Esophagus squamous epithelium (tissue), 5 donors: Measurements from ENCODE around the gene NUP133. TPM values are rescaled to one million over a fixed set of nuclear protein-coding genes. Genes with fewer than 3 reads are reported as not detected.
"Not testable (repeated sequence)": the region's sequence is repeated elsewhere in the genome, so short reads cannot be mapped to it uniquely, and the experiment has no call there.

Experiments used
- DNase-seq: peaks from one replicate; lab custom pipeline; 2025; lab: John Stamatoyannopoulos, UW
- H3K27ac ChIP-seq, 4 donors: fragments of 200-600 bp; sonication (generic); one replicate each; pipeline ENCODE4 v1.5.1; 2016 to 2019; ENCODE audit warnings: mild to moderate bottlenecking in 1 of 4
- H3K27me3 ChIP-seq, 4 donors: fragments of 200-600 bp; sonication (generic); 1 replicate in 3 of 4; 2 replicates in 1 of 4; pipeline versions ENCODE4 v1.5.1 to v1.6.0; 2017 to 2021; ENCODE audit warnings: antibody characterized with exemption in 1 of 4
- H3K36me3 ChIP-seq, 3 donors: fragments of 200-600 bp; sonication (generic); one replicate each; pipeline ENCODE4 v1.5.1; 2016 to 2019
- H3K4me1 ChIP-seq, 3 donors: fragments of 200-600 bp; sonication (generic); one replicate each; pipeline ENCODE4 v1.5.1; 2017 to 2019
- H3K4me3 ChIP-seq, 4 donors: fragments of 200-600 bp; sonication (generic); 1 replicate in 3 of 4; 2 replicates in 1 of 4; pipeline ENCODE4 v1.5.1; 2016 to 2019; ENCODE audit warnings: mild to moderate bottlenecking in 2 of 4, moderate library complexity in 1 of 4
- H3K9me3 ChIP-seq, 3 donors: fragments of 200-600 bp; sonication (generic); one replicate each; pipeline ENCODE4 v1.5.1; 2016 to 2019
- POLR2A ChIP-seq, 4 donors: fragments of 450-650 bp; IDR thresholded peaks; one replicate each; pipeline ENCODE4 v1.6.1; 2017; ENCODE audit warnings: antibody characterized with exemption in 4 of 4, mild to moderate bottlenecking in 4 of 4, moderate library complexity in 3 of 4
- WGBS, 2 donors: methylation state at CpG; one replicate each; pipeline ENCODE4 v1.1.5; 2018; 5-methylcytosine and 5-hydroxymethylcytosine counted together
- intact Hi-C: fragments of 100-400 bp; cut with DNase I; formaldehyde crosslinking; loops from one replicate; pipeline ENCODE4 v1.15.0; 2022
- total RNA-seq, 4 donors: library from RNA; depleted of rRNA; stranded (reverse); fragments of >200 nt; gene quantifications; one replicate each; pipeline ENCODE4 v1.1.0, GENCODE V29; 2016
- TF ChIP-seq, protein P1 (sequence below), 6 experiments: fragments of 450-650 bp in 4 of 6; fragments of 200-600 bp in 2 of 6; sonication (generic) in 2 of 6; IDR thresholded peaks; one replicate each; pipeline ENCODE4 v1.5.1; 2016 to 2019; ENCODE audit warnings: antibody characterized with exemption in 6 of 6, mild to moderate bottlenecking in 4 of 6, moderate library complexity in 4 of 6
- donor health status: DM: yes; HTN: yes; CAD: no.

The NUP133 gene
- total RNA-seq, 4 donors from 2014 or later: 11.1 to 29.3 (median 22.0) TPM

DNA sequence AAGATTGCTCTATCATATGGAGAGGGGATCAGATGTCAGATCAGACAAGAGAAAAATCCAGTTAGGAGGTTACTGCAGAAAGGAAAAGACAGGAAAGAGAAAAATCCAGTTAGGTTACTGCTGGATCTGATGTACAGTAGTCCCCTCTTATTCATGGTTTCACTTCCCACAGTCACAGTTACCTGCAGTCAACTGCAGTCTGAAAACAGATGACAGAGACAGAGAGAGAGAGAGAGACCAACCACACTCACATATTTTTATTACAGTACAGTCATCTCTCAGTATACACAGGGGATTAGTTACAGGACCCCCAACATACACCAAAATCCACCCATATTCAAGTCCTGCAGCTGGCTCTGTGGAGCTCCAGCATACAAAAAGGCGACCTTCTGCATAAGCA is 29.3 kb downstream of the NUP133 start:
- no peaks in the 10 kb centered on the region for H3K4me1 ChIP-seq
- no peaks in the 10 kb centered on the region for H3K9me3 ChIP-seq
- no peak overlapping the region for H3K27ac ChIP-seq
- DNase-seq: no peak
- peaks cover 0 to 98% (median 41%) of the 10 kb centered on the region in 3 donors for H3K36me3 ChIP-seq
- intact Hi-C loops: no loop called here
- H3K4me3 ChIP-seq: no peak overlapping the region
- 83 to 92% methylated on average over 1 of the region's 1 CpG for WGBS, 2 donors
- no peaks in the 10 kb centered on the region for H3K27me3 ChIP-seq
- TF ChIP-seq POLR2A (IDR thresholded peaks at IDR 0.05): no peak
- TF ChIP-seq, protein P1, sequence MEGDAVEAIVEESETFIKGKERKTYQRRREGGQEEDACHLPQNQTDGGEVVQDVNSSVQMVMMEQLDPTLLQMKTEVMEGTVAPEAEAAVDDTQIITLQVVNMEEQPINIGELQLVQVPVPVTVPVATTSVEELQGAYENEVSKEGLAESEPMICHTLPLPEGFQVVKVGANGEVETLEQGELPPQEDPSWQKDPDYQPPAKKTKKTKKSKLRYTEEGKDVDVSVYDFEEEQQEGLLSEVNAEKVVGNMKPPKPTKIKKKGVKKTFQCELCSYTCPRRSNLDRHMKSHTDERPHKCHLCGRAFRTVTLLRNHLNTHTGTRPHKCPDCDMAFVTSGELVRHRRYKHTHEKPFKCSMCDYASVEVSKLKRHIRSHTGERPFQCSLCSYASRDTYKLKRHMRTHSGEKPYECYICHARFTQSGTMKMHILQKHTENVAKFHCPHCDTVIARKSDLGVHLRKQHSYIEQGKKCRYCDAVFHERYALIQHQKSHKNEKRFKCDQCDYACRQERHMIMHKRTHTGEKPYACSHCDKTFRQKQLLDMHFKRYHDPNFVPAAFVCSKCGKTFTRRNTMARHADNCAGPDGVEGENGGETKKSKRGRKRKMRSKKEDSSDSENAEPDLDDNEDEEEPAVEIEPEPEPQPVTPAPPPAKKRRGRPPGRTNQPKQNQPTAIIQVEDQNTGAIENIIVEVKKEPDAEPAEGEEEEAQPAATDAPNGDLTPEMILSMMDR (IDR thresholded peaks at IDR 0.05): no peak

DNA sequence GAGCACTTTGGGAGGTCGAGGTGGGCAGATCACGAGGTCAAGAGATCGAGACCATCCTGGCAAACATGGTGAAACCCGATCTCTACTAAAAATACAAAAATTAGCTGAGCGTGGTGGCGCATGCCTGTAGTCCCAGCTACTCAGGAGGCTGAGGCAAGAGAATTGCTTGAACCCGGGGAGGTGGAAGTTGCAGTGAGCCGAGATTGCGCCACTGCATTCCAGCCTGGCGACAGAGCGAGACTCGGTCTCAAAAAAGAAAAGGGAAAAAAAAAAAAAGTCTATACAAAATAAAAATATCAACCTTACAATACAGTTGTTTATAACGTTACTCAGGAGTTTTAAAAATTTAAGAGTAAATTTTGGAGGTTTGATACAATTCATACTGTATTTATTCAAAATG is 32.3 kb downstream of the NUP133 start:
- WGBS, 2 donors: 84 to 91% methylated on average over 13 of the region's 13 CpGs
- DNase-seq, H3K9me3 ChIP-seq, H3K27me3 ChIP-seq, H3K4me3 ChIP-seq, H3K4me1 ChIP-seq, intact Hi-C loops, H3K27ac ChIP-seq: not testable (repeated sequence)
- H3K36me3 ChIP-seq: peaks cover 0 to 98% (median 28%) of the 10 kb centered on the region in 3 donors

DNA sequence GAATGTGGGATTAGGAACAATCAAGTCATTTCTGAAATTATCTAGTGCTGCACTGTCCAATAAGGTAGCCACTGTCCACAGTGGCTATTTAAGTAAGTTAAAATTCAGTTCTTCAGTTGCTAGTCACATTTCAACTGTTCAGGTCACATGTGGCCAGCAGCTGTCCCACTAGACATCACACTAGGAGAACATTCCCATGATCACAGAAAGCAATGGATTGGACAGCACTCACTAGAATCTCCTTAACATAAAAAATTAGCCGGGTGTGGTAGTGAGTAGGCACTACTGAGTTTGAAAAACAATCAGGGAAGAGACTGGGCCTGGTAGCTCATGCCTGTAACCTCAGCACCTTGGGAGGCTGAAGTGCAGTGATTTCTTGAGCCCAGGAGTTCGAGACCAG is 33.6 kb downstream of the NUP133 start:
- no peaks in the 10 kb centered on the region for H3K9me3 ChIP-seq
- H3K27ac ChIP-seq: no peak overlapping the region
- no peak for TF ChIP-seq POLR2A (IDR thresholded peaks at IDR 0.05)
- TF ChIP-seq, protein P1 (IDR thresholded peaks at IDR 0.05): no peak
- H3K4me3 ChIP-seq: no peak overlapping the region
- 88 to 89% methylated on average over 2 of the region's 2 CpGs for WGBS, 2 donors
- peaks cover 4 to 98% (median 32%) of the 10 kb centered on the region in 3 donors for H3K36me3 ChIP-seq
- H3K4me1 ChIP-seq: no peaks in the 10 kb centered on the region
- no peak for DNase-seq
- intact Hi-C loops: no loop called here
- H3K27me3 ChIP-seq: no peaks in the 10 kb centered on the region

DNA sequence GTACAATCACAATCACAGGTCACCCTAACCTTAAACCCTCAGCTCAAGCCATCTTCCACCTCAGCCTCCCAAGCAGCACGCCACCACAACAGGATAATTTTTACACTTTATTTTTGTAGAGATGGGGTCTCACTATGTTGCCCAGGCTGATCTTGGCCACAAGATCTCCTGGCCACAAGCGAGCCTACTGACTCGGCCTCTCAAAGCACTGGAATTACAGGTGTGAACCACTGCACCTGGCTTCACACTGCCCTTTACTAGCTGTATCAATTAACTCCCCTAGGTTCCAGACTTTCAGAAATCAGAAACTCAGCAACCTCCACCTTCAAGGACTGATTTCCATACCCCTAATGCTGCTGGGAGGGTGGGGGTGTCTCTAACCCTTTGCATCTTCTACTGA is 37.0 kb downstream of the NUP133 start:
- Histone ChIP-seq H3K4me1 (no peaks in the 10 kb centered on the region), H3K9me3 (no peaks in the 10 kb centered on the region), H3K27ac (no peak overlapping the region), H3K36me3 (peaks cover 5 to 99% (median 30%) of the 10 kb centered on the region in 3 donors), H3K4me3 (no peak overlapping the region), H3K27me3 (no peaks in the 10 kb centered on the region)
- no peak for DNase-seq
- TF ChIP-seq POLR2A (IDR thresholded peaks at IDR 0.05): no peak
- TF ChIP-seq, protein P1 (IDR thresholded peaks at IDR 0.05): no peak
- intact Hi-C loops: no loop called here
- WGBS, 2 donors: 95 to 96% methylated on average over 3 of the region's 3 CpGs

DNA sequence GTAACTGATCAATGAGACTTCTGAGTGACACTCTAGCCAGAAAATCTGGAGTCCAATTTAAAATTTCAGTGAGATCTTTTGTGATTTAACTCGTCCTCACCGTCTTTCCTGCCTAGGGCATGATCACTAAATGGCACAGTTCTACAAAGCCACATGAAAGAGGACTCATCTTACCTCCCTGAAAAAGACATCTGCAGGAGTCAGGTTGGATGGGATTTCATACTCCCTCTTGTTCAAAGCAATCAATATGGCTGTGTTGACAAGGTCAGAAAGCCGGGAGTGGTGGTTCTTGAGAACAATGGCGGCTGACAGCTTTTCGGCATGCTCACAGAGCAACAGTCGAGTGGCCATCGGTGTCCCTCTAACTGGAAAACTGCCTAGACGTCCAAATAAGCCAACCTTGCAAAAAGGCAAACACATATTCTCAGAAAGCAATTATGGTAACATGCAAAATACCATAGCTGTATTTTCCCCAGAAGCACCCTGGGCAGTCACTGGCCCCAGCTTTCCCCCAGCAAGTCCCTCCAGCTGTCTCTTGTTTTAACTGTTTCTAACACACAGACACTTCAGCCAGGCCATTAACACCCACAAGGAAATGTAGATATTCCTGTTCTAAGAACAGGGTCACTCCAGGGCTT is 37.6 kb downstream of the NUP133 start:
- TF ChIP-seq, protein P1 (IDR thresholded peaks at IDR 0.05): no peak
- TF ChIP-seq POLR2A (IDR thresholded peaks at IDR 0.05): no peak
- peaks cover 6 to 99% (median 29%) of the 10 kb centered on the region in 3 donors for H3K36me3 ChIP-seq
- no peak overlapping the region for H3K4me3 ChIP-seq
- no peaks in the 10 kb centered on the region for H3K9me3 ChIP-seq
- no peak for DNase-seq
- 86 to 92% methylated on average over 8 of the region's 8 CpGs for WGBS, 2 donors
- H3K27me3 ChIP-seq: no peaks in the 10 kb centered on the region
- no peaks in the 10 kb centered on the region for H3K4me1 ChIP-seq
- intact Hi-C loops: no loop called here
- H3K27ac ChIP-seq: no peak overlapping the region
